NCI-H345 treated with DMSO at 0.1 percent for 48 hours (cell line): ENCODE data around the gene NFIC.
"Not testable (repeated sequence)": the region's sequence is repeated elsewhere in the genome, so short reads cannot be mapped to it uniquely, and the experiment has no call there.

Experiments
- DNase-seq: peaks from one replicate; lab custom pipeline; 2025; ENCODE audit not compliant: unreplicated experiment; lab: John Stamatoyannopoulos, UW

Gene NFIC

GRCh38 chr19:3448616-3449334 lies 82.4 kb downstream of the NFIC start:
- DNase-seq: no peak

GRCh38 chr19:3450796-3451411 lies 84.5 kb downstream of the NFIC start:
- no peak for DNase-seq

GRCh38 chr19:3451451-3451866 lies 85.1 kb downstream of the NFIC start:
- DNase-seq: no peak

GRCh38 chr19:3452171-3452941 lies 86.0 kb downstream of the NFIC start:
- no peak for DNase-seq

GRCh38 chr19:3452942-3453214 lies 86.5 kb downstream of the NFIC start:
- DNase-seq: not testable (repeated sequence)

GRCh38 chr19:3453840-3454239 lies 87.5 kb downstream of the NFIC start:
- no peak for DNase-seq

GRCh38 chr19:3454656-3455392 lies 88.4 kb downstream of the NFIC start:
- no peak for DNase-seq

- no peak for DNase-seq
These were observed 89.1 kb downstream of the NFIC start for GRCh38 chr19:3455393-3455955.

- no peak for DNase-seq
These were observed 89.7 kb downstream of the NFIC start for GRCh38 chr19:3455960-3456601.

- DNase-seq: no peak
These were observed 90.6 kb downstream of the NFIC start for GRCh38 chr19:3456925-3457527.

- DNase-seq: no peak
These were observed 91.3 kb downstream of the NFIC start for GRCh38 chr19:3457528-3458228.

- DNase-seq: no peak
These were observed 92.1 kb downstream of the NFIC start for GRCh38 chr19:3458229-3459088.

- DNase-seq: no peak
These were observed 92.9 kb downstream of the NFIC start for GRCh38 chr19:3459089-3459881.

- no peak for DNase-seq
These were observed 93.7 kb downstream of the NFIC start for GRCh38 chr19:3459965-3460582.

GRCh38 chr19:3462991-3463713 lies 96.8 kb downstream of the NFIC start:
- no peak for DNase-seq

GRCh38 chr19:3463714-3464586 lies 97.6 kb downstream of the NFIC start:
- no peak for DNase-seq
